HCT116 (cell line): ENCODE results near the gene DOCK2.

Experiments
- CTCF ChIP-seq, 3 experiments: fragments of 200-600 bp in 1 of 3; sonication (generic) in 1 of 3; IDR thresholded peaks in 2 of 3; conservative IDR thresholded peaks in 1 of 3; 2 replicates each; pipeline ENCODE4 v1.5.1; 2012 to 2017; ENCODE audit warnings: low read depth in 2 of 3, low read length in 2 of 3, antibody characterized with exemption in 1 of 3, borderline replicate concordance in 1 of 3, control low read depth in 1 of 3, mild to moderate bottlenecking in 1 of 3, mixed read lengths in 1 of 3, mixed run types in 1 of 3, moderate library complexity in 1 of 3; ENCODE audit not compliant: insufficient read depth in 1 of 3
- ZFX ChIP-seq: fragments of 450-650 bp; IDR thresholded peaks from 2 replicates; pipeline ENCODE4 v1.6.1; 2017

GRCh38 chr5:169663537-169663936 is 26.5 kb downstream of the DOCK2 start:
- TF ChIP-seq ZFX (no peak), CTCF (IDR thresholded peaks at IDR 0.05 in 2 of 3, conservative IDR thresholded peaks at IDR 0.05 in 1 of 3; ENCODE audit: borderline replicate concordance in 1 of 3, insufficient read depth in 1 of 3, low read depth in 2 of 3, low read length in 2 of 3) (no peak)
